Endothelial cell of umbilical vein (primary cell): ENCODE data around the gene JPH2. TPM values are rescaled to one million over a fixed set of nuclear protein-coding genes. Genes with fewer than 3 reads are reported as not detected.

Experiments used
- BruUV-seq: library from RNA; stranded (reverse); fragments of 400-500 nt; replicated peaks from 2 replicates; lab custom pipeline; 2021; lab: Mats Ljungman, UMichigan
- CTCF ChIA-PET: fragments of 300-600, 350-600 bp; sonication (Branson Sonifier 250); formaldehyde crosslinking; loops from one replicate; lab custom pipeline; 2021; ENCODE audit warnings: antibody characterized with exemption, inconsistent platforms; lab: Charles Lee
- POLR2A ChIA-PET: fragments of 300-600, 350-600 bp; sonication (Branson Sonifier 250); formaldehyde crosslinking; loops from one replicate; lab custom pipeline; 2021; ENCODE audit warnings: antibody characterized with exemption, inconsistent platforms; lab: Charles Lee
- DNase-seq: peaks from one replicate; pipeline ENCODE4 v3.0.0-alpha.2; 2011; ENCODE audit warnings: low read depth, low spot score
- FAIRE-seq: peaks from 2 replicates; lab custom pipeline; 2011; peaks lifted over from hg19 to GRCh38; lab: Jason Lieb, UNC
- H2AFZ ChIP-seq: 2 replicates; pipeline ENCODE4 v1.6.0; 2012; ENCODE audit warnings: low read depth, low read length, control low read depth, inconsistent platforms
- H3K27ac ChIP-seq: 2 replicates; pipeline ENCODE4 v1.5.1; 2011; ENCODE audit warnings: low read depth, mild to moderate bottlenecking, control low read depth, low read length, moderate library complexity; ENCODE audit not compliant: insufficient read depth
- H3K27me3 ChIP-seq, 2 experiments: 2 replicates each; pipeline versions ENCODE4 v1.6.0 to v1.6.1; 2011; ENCODE audit warnings: low read length in 2 of 2, mixed read lengths in 1 of 2; ENCODE audit not compliant: control insufficient read depth in 2 of 2, insufficient read depth in 2 of 2
- H3K36me3 ChIP-seq, 2 experiments: 2 replicates in 1 of 2; 3 replicates in 1 of 2; pipeline ENCODE4 v1.5.1; 2011; ENCODE audit warnings: low read length in 2 of 2, mild to moderate bottlenecking in 1 of 2, moderate library complexity in 1 of 2; ENCODE audit not compliant: control insufficient read depth in 2 of 2, insufficient read depth in 2 of 2; ENCODE audit errors: extremely low read depth in 1 of 2
- H3K4me1 ChIP-seq: 3 replicates; pipeline ENCODE4 v1.5.1; 2011; ENCODE audit warnings: mild to moderate bottlenecking, low read length; ENCODE audit not compliant: control insufficient read depth, insufficient read depth; ENCODE audit errors: extremely low read depth
- H3K4me2 ChIP-seq: 2 replicates; pipeline ENCODE4 v1.6.1; 2011; ENCODE audit warnings: low read length, control low read depth, mixed read lengths; ENCODE audit not compliant: insufficient read depth
- H3K4me3 ChIP-seq, 3 experiments: fragments of 200-600 bp in 1 of 3; sonication (generic), shearing (Covaris generic) in 1 of 3; replicated peaks in 1 of 3; 2 replicates each; pipeline ENCODE4 v1.5.1; 2011 to 2016; ENCODE audit warnings: control low read depth in 3 of 3, low read length in 3 of 3, mild to moderate bottlenecking in 2 of 3, inconsistent platforms in 1 of 3, low read depth in 1 of 3, moderate library complexity in 1 of 3; ENCODE audit not compliant: insufficient read depth in 1 of 3
- H3K79me2 ChIP-seq: 2 replicates; pipeline ENCODE4 v1.6.0; 2012; ENCODE audit warnings: low read length, inconsistent platforms; ENCODE audit not compliant: control insufficient read depth, insufficient read depth
- H3K9ac ChIP-seq: replicated peaks from 2 replicates; pipeline ENCODE3; 2011; ENCODE audit warnings: low read length, control low read depth; ENCODE audit not compliant: insufficient read depth; ENCODE audit errors: extremely low read depth
- H3K9me1 ChIP-seq: replicated peaks from 3 replicates; pipeline ENCODE4 v1.6.0; 2011; ENCODE audit warnings: mild to moderate bottlenecking, low read length; ENCODE audit not compliant: control insufficient read depth, insufficient read depth; ENCODE audit errors: extremely low read depth
- H3K9me3 ChIP-seq: replicated peaks from 2 replicates; pipeline ENCODE4 v1.5.1; 2012; ENCODE audit warnings: low read length, inconsistent platforms; ENCODE audit not compliant: control insufficient read depth, insufficient read depth
- H4K20me1 ChIP-seq: replicated peaks from 2 replicates; pipeline ENCODE3; 2011; ENCODE audit warnings: mild to moderate bottlenecking, low read length; ENCODE audit not compliant: control insufficient read depth, insufficient read depth; ENCODE audit errors: extremely low read depth
- CTCF ChIP-seq, 2 donors: IDR thresholded peaks; 1 replicate in 1 of 2; 2 replicates in 1 of 2; pipeline ENCODE4 v1.5.1; 2011; ENCODE audit warnings: low read length in 2 of 2, mild to moderate bottlenecking in 2 of 2, moderate library complexity in 2 of 2, control low read depth in 1 of 2, inconsistent platforms in 1 of 2, low read depth in 1 of 2; ENCODE audit not compliant: insufficient read depth in 1 of 2; ENCODE audit errors: extremely low read depth in 1 of 2
- EZH2 ChIP-seq: IDR thresholded peaks from 2 replicates; pipeline ENCODE4 v1.6.1; 2012; ENCODE audit warnings: borderline replicate concordance, low read depth, mild to moderate bottlenecking, moderate library complexity, low read length, inconsistent platforms; ENCODE audit not compliant: severe bottlenecking
- FOS ChIP-seq: IDR thresholded peaks from 2 replicates; pipeline ENCODE4 v1.6.1; 2011; ENCODE audit warnings: mild to moderate bottlenecking, low read length, moderate library complexity, borderline replicate concordance; ENCODE audit not compliant: insufficient read depth
- GATA2 ChIP-seq: IDR thresholded peaks from 2 replicates; pipeline ENCODE4 v1.7.0; 2011; ENCODE audit warnings: low read depth, mild to moderate bottlenecking, moderate library complexity, mixed read lengths, low read length; ENCODE audit not compliant: insufficient read length, insufficient read depth
- JUN ChIP-seq: IDR thresholded peaks from 2 replicates; pipeline ENCODE4 v1.6.1; 2011; ENCODE audit warnings: borderline replicate concordance, low read depth; ENCODE audit not compliant: insufficient read length, insufficient read depth
- MAX ChIP-seq: IDR thresholded peaks from 2 replicates; pipeline ENCODE4 v1.6.1; 2011; ENCODE audit not compliant: insufficient read depth, insufficient read length
- MYC ChIP-seq: IDR thresholded peaks from one replicate; pipeline ENCODE4 v1.6.1; 2011; ENCODE audit warnings: mild to moderate bottlenecking, low read depth, low read length
- POLR2A ChIP-seq: IDR thresholded peaks from 2 replicates; pipeline ENCODE4 v1.6.1; 2012; ENCODE audit warnings: low read depth, mild to moderate bottlenecking, control low read depth, low read length
- POLR2AphosphoS5 ChIP-seq: IDR thresholded peaks from 2 replicates; pipeline ENCODE4 v1.6.1; 2012; ENCODE audit warnings: low read depth, mild to moderate bottlenecking, control low read depth, low read length, moderate library complexity; ENCODE audit not compliant: insufficient read depth
- dilution Hi-C: fragments of 300-500 bp; cut with MboI; formaldehyde crosslinking; loops from one replicate; pipeline ENCODE4 v1.15.0; 2019; ENCODE audit warnings: low sequenced_read_pairs; ENCODE audit not compliant: extremely low pct_ligation_motif_present
- intact Hi-C: fragments of 100-400 bp; cut with micrococcal nuclease; formaldehyde crosslinking; loops from one replicate; pipeline ENCODE4 v1.10.0; 2022
- polyA plus RNA-seq, 4 experiments: library from polyadenylated mRNA; depleted of rRNA in 3 of 4; stranded (reverse) in 3 of 4; unstranded in 1 of 4; fragments of >200 nt; gene quantifications; 2 replicates each; pipeline versions ENCODE4 v1.2.1 to v1.2.3, GENCODE V29; 2011 to 2012; ENCODE audit warnings: missing spikeins in 1 of 4
- total RNA-seq: library from RNA; stranded (reverse); gene quantifications from 2 replicates; pipeline ENCODE4 v1.2.3, GENCODE V29; 2021

The JPH2 gene
- total and polyA plus RNA-seq, 2 donors (not counting 3 experiments of a cell fraction or from before 2014, with no cell fraction given), result not detected

- H3K36me3 ChIP-seq, result no peaks in the 10 kb centered on the region
- no peak overlapping the region for H2AFZ ChIP-seq
- no peaks in the 10 kb centered on the region for H3K4me1 ChIP-seq
- FAIRE-seq (no peak), DNase-seq (no peak)
- intact Hi-C loops, result no loop called here
- no TSS peak for BruUV-seq
- TF ChIP-seq GATA2 (no peak), MYC (no peak), FOS (no peak), MAX (no peak), EZH2 (no peak), JUN (no peak), CTCF (IDR thresholded peaks at IDR 0.05; ENCODE audit: extremely low read depth in 1 of 2, insufficient read depth in 1 of 2, low read depth in 1 of 2, low read length in 2 of 2) (no peak), POLR2AphosphoS5 (no peak), POLR2A (no peak)
- no peaks in the 10 kb centered on the region for H3K9me3 ChIP-seq
- POLR2A ChIA-PET, result no interaction called here
- H3K4me2 ChIP-seq, result no peak overlapping the region
- peaks cover 11 to 29% of the 10 kb centered on the region in 2 experiments for H3K27me3 ChIP-seq
- H3K27ac ChIP-seq, result no peak overlapping the region
- dilution Hi-C loops, result no loop called here
- no peak overlapping the region for H3K4me3 ChIP-seq
- H3K79me2 ChIP-seq, result no peaks in the 10 kb centered on the region
- CTCF ChIA-PET, result no interaction called here
- H4K20me1 ChIP-seq, result no peaks in the 10 kb centered on the region
- no peaks in the 10 kb centered on the region for H3K9me1 ChIP-seq
- no peak overlapping the region for H3K9ac ChIP-seq
Observed at GRCh38 chr20:44174996-44175765, 11.8 kb downstream of the JPH2 start.
